Esophagus squamous epithelium (tissue), 5 donors: Measurements from ENCODE around the gene RGL2. TPM values are rescaled to one million over a fixed set of nuclear protein-coding genes. Genes with fewer than 3 reads are reported as not detected.

Experiments
- DNase-seq: peaks from one replicate; lab custom pipeline; 2025; lab: John Stamatoyannopoulos, UW
- H3K27ac ChIP-seq, 4 donors: fragments of 200-600 bp; sonication (generic); one replicate each; pipeline ENCODE4 v1.5.1; 2016 to 2019; ENCODE audit warnings: mild to moderate bottlenecking in 1 of 4
- H3K27me3 ChIP-seq, 4 donors: fragments of 200-600 bp; sonication (generic); 1 replicate in 3 of 4; 2 replicates in 1 of 4; pipeline versions ENCODE4 v1.5.1 to v1.6.0; 2017 to 2021; ENCODE audit warnings: antibody characterized with exemption in 1 of 4
- H3K36me3 ChIP-seq, 3 donors: fragments of 200-600 bp; sonication (generic); one replicate each; pipeline ENCODE4 v1.5.1; 2016 to 2019
- H3K4me1 ChIP-seq, 3 donors: fragments of 200-600 bp; sonication (generic); one replicate each; pipeline ENCODE4 v1.5.1; 2017 to 2019
- H3K4me3 ChIP-seq, 4 donors: fragments of 200-600 bp; sonication (generic); 1 replicate in 3 of 4; 2 replicates in 1 of 4; pipeline ENCODE4 v1.5.1; 2016 to 2019; ENCODE audit warnings: mild to moderate bottlenecking in 2 of 4, moderate library complexity in 1 of 4
- H3K9me3 ChIP-seq, 3 donors: fragments of 200-600 bp; sonication (generic); one replicate each; pipeline ENCODE4 v1.5.1; 2016 to 2019
- CTCF ChIP-seq, 6 experiments: fragments of 450-650 bp in 4 of 6; fragments of 200-600 bp in 2 of 6; sonication (generic) in 2 of 6; IDR thresholded peaks; one replicate each; pipeline ENCODE4 v1.5.1; 2016 to 2019; ENCODE audit warnings: antibody characterized with exemption in 6 of 6, mild to moderate bottlenecking in 4 of 6, moderate library complexity in 4 of 6
- POLR2A ChIP-seq, 4 donors: fragments of 450-650 bp; IDR thresholded peaks; one replicate each; pipeline ENCODE4 v1.6.1; 2017; ENCODE audit warnings: antibody characterized with exemption in 4 of 4, mild to moderate bottlenecking in 4 of 4, moderate library complexity in 3 of 4
- WGBS, 2 donors: methylation state at CpG; one replicate each; pipeline ENCODE4 v1.1.5; 2018; 5-methylcytosine and 5-hydroxymethylcytosine counted together
- intact Hi-C: fragments of 100-400 bp; cut with DNase I; formaldehyde crosslinking; loops from one replicate; pipeline ENCODE4 v1.15.0; 2022
- total RNA-seq, 4 donors: library from RNA; depleted of rRNA; stranded (reverse); fragments of >200 nt; gene quantifications; one replicate each; pipeline ENCODE4 v1.1.0, GENCODE V29; 2016
- donor health status: DM: yes; HTN: yes; CAD: no.

The RGL2 gene
- total RNA-seq, 4 donors from 2014 or later, result 54.9 to 78.7 (median 63.2) TPM

- H3K9me3 ChIP-seq, result no peaks in the 10 kb centered on the region
- DNase-seq, result no peak
- no peaks in the 10 kb centered on the region for H3K36me3 ChIP-seq
- WGBS, 2 donors, result 85 to 93% methylated on average over 4 of the region's 4 CpGs
- no peaks in the 10 kb centered on the region for H3K4me1 ChIP-seq
- H3K27me3 ChIP-seq, result no peaks in the 10 kb centered on the region
- TF ChIP-seq CTCF (IDR thresholded peaks at IDR 0.05), result no peak
- intact Hi-C loops, result no loop called here
- no peak overlapping the region for H3K4me3 ChIP-seq
- no peak overlapping the region for H3K27ac ChIP-seq
Observed at GRCh38 chr6:33333666-33334065, 34.9 kb upstream of the RGL2 start.

DNA sequence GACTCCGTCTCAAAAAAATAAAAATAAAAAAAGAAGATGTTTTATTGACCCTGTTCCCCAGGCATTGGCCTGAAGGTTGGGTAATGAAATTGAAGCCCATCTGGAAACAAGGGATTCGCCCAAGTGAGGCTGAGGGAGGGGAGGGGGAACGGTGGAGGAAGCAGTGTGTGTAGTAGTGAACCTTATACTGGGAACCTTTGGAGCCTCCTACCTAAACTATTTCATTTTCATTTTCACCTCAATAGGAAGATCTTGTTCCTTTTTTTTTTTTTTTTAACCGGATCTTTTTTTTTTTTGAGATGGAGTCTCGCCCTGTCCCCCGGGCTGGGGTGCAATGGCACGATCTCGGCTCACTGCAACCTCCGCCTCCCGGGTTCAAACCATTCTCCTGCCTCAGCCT is 32.0 kb upstream of the RGL2 start:
- no peaks in the 10 kb centered on the region for H3K4me1 ChIP-seq
- intact Hi-C loops, result no loop called here
- 78 to 86% methylated on average over 10 of the region's 10 CpGs for WGBS, 2 donors

GRCh38 chr6:33329058-33329457 is 30.3 kb upstream of the RGL2 start:
- Histone ChIP-seq H3K27me3 (no peaks in the 10 kb centered on the region), H3K4me3 (no peak overlapping the region), H3K27ac (no peak overlapping the region), H3K9me3 (no peaks in the 10 kb centered on the region), H3K4me1 (peaks cover under 1 to 3% (median under 1%) of the 10 kb centered on the region in 3 donors), H3K36me3 (no peaks in the 10 kb centered on the region)
- intact Hi-C loops, result no loop called here
- 40 to 48% methylated on average over 5 of the region's 5 CpGs for WGBS, 2 donors
- DNase-seq, result no peak
- TF ChIP-seq CTCF (IDR thresholded peaks at IDR 0.05), result no peak
- TF ChIP-seq POLR2A (IDR thresholded peaks at IDR 0.05), result no peak

More for the DNA sequence above, 32.0 kb upstream of the RGL2 start:
- TF ChIP-seq CTCF (IDR thresholded peaks at IDR 0.05), result no peak
- TF ChIP-seq POLR2A (IDR thresholded peaks at IDR 0.05), result no peak
- H3K4me3 ChIP-seq, result no peak overlapping the region
- no peaks in the 10 kb centered on the region for H3K9me3 ChIP-seq
- no peaks in the 10 kb centered on the region for H3K27me3 ChIP-seq
- H3K27ac ChIP-seq, result no peak overlapping the region
- H3K36me3 ChIP-seq, result no peaks in the 10 kb centered on the region
- no peak for DNase-seq

DNA sequence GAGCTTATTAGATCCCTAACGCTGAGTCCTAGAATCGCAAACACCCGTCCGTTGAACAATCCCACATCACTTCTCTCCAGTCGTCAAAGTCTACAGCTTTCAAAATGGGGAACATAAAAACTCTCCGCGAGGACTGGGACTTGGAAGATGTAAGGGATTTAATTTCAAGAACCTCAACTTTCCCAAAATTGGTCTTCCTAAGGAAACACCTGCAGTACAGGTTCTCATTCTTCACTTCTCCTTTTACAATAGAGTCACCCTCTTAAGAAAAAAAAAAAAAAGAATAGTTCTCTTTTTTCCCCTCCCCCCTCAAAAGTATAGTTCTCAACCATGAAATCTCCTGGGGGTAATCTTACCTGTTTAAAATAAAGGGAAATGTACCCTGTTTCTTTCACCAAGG is 25.4 kb upstream of the RGL2 start:
- no peak for DNase-seq
- peak overlapping the region in 3 of 4 donors; percentile 86 to 92 (median 91) for H3K4me3 ChIP-seq
- TF ChIP-seq CTCF (IDR thresholded peaks at IDR 0.05), result no peak
- TF ChIP-seq POLR2A (IDR thresholded peaks at IDR 0.05), result no peak
- intact Hi-C loops, result no loop called here
- 24 to 27% methylated on average over 7 of the region's 7 CpGs for WGBS, 2 donors
- H3K27me3 ChIP-seq, result no peaks in the 10 kb centered on the region
- H3K4me1 ChIP-seq, result peaks cover 32 to 46% (median 34%) of the 10 kb centered on the region in 3 donors
- peak overlapping the region; percentile 93 to 97 (median 96) for H3K27ac ChIP-seq
- peaks cover 19 to 25% (median 19%) of the 10 kb centered on the region in 3 donors for H3K36me3 ChIP-seq
- no peaks in the 10 kb centered on the region for H3K9me3 ChIP-seq

DNA sequence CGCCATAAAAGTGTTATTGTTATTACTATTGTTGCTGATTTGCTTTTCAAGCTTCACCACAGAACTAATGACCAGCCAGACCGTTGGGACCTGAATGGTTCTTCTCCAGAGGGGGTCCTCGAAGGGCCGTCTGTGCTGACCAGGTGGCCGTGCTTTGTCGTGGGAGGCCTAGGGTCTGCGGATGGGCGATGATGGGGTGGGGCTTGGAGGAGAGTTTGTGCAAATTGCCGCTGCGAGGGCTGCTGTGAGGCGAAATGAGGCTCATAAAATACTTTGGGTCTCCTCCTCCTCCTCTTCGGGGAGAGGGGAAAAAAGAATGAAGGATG is 24.8 kb upstream of the RGL2 start:
- no peak for DNase-seq
- 0 to 2% methylated on average over 9 to 11 of the region's 12 CpGs for WGBS, 2 donors
- intact Hi-C loops, result no loop called here

More for the DNA sequence above, 24.8 kb upstream of the RGL2 start:
- Histone ChIP-seq H3K27ac (peak overlapping the region; percentile 93 to 97 (median 96)), H3K4me3 (peak overlapping the region; percentile 70 to 92 (median 88)), H3K4me1 (peaks cover 32 to 51% (median 39%) of the 10 kb centered on the region in 3 donors), H3K9me3 (no peaks in the 10 kb centered on the region), H3K27me3 (no peaks in the 10 kb centered on the region), H3K36me3 (peaks cover 19 to 30% (median 22%) of the 10 kb centered on the region in 3 donors)
- TF ChIP-seq CTCF (IDR thresholded peaks at IDR 0.05) (no peak), POLR2A (IDR thresholded peaks at IDR 0.05) (no peak)
